Chondrocyte (in vitro differentiated cells): ENCODE data around the gene LRRC7. TPM values are rescaled to one million over a fixed set of nuclear protein-coding genes. Genes with fewer than 3 reads are reported as not detected.
"Not testable (repeated sequence)": the region's sequence is repeated elsewhere in the genome, so short reads cannot be mapped to it uniquely, and the experiment has no call there.

Source experiments
- DNase-seq: peaks from one replicate; pipeline ENCODE4 v3.0.0; 2021; ENCODE audit warnings: mixed read lengths, low spot score
- H3K27ac Mint-ChIP-seq: one replicate; pipeline ENCODE4 v1.8.0; 2021; ENCODE audit warnings: mild to moderate bottlenecking, moderate library complexity, mixed read lengths; ENCODE audit not compliant: unreplicated experiment
- H3K27me3 Mint-ChIP-seq: 2 replicates; pipeline ENCODE4 v1.8.0; 2021; ENCODE audit warnings: low read depth, mixed read lengths
- H3K36me3 Mint-ChIP-seq: 2 replicates; pipeline ENCODE4 v1.8.0; 2021; ENCODE audit warnings: low read depth, mixed read lengths
- H3K4me1 Mint-ChIP-seq: 2 replicates; pipeline ENCODE4 v1.8.0; 2021; ENCODE audit warnings: low read depth, mild to moderate bottlenecking, mixed read lengths
- H3K4me3 Mint-ChIP-seq: one replicate; pipeline ENCODE4 v1.8.0; 2021; ENCODE audit warnings: mild to moderate bottlenecking, moderate library complexity, mixed read lengths; ENCODE audit not compliant: unreplicated experiment
- H3K9me3 Mint-ChIP-seq: 2 replicates; pipeline ENCODE4 v1.8.0; 2021; ENCODE audit warnings: low read depth, mixed read lengths
- CTCF ChIP-seq: fragments of 200-600 bp; sonication (generic); IDR thresholded peaks from 2 replicates; pipeline ENCODE4 v1.5.0; 2021; ENCODE audit warnings: antibody characterized with exemption, mild to moderate bottlenecking, moderate library complexity
- total RNA-seq: library from RNA; stranded (reverse); gene quantifications from 3 replicates; pipeline ENCODE4 v1.2.1, GENCODE V29; 2021

LRRC7 gene
- total RNA-seq, 1 donor from 2014 or later, result not detected

- DNase-seq, result no peak
- Mint-ChIP-seq H3K27ac (no peak overlapping the region), H3K27me3 (no peaks in the 10 kb centered on the region), H3K4me3 (no peak overlapping the region), H3K36me3 (no peaks in the 10 kb centered on the region), H3K9me3 (peaks cover 3% of the 10 kb centered on the region), H3K4me1 (peaks cover 2% of the 10 kb centered on the region)
- no peak for TF ChIP-seq CTCF
Observed at GRCh38 chr1:69920426-69920825, 352.7 kb downstream of the LRRC7 start.

GRCh38 chr1:69921486-69921885 is 353.8 kb downstream of the LRRC7 start:
- Mint-ChIP-seq H3K4me3 (no peak overlapping the region), H3K27ac (no peak overlapping the region), H3K27me3 (no peaks in the 10 kb centered on the region), H3K36me3 (no peaks in the 10 kb centered on the region), H3K9me3 (peaks cover 3% of the 10 kb centered on the region), H3K4me1 (no peaks in the 10 kb centered on the region)
- no peak for TF ChIP-seq CTCF
- DNase-seq, result no peak

GRCh38 chr1:69928234-69928633 is 360.5 kb downstream of the LRRC7 start:
- H3K36me3 Mint-ChIP-seq, DNase-seq, H3K27ac Mint-ChIP-seq, H3K4me3 Mint-ChIP-seq, H3K4me1 Mint-ChIP-seq, H3K27me3 Mint-ChIP-seq: not testable (repeated sequence)
- peaks cover 11% of the 10 kb centered on the region for H3K9me3 Mint-ChIP-seq

GRCh38 chr1:69929308-69930057 is 361.8 kb downstream of the LRRC7 start:
- Mint-ChIP-seq H3K27me3 (peaks cover 3% of the 10 kb centered on the region), H3K9me3 (peaks cover 11% of the 10 kb centered on the region), H3K4me3 (no peak overlapping the region), H3K36me3 (no peaks in the 10 kb centered on the region), H3K4me1 (no peaks in the 10 kb centered on the region), H3K27ac (no peak overlapping the region)
- no peak for TF ChIP-seq CTCF
- DNase-seq, result no peak

- H3K27me3 Mint-ChIP-seq, result peaks cover 6% of the 10 kb centered on the region
- H3K4me3 Mint-ChIP-seq, result no peak overlapping the region
- H3K27ac Mint-ChIP-seq, result no peak overlapping the region
- H3K4me1 Mint-ChIP-seq, result no peaks in the 10 kb centered on the region
- no peak for TF ChIP-seq CTCF
- no peak for DNase-seq
- peaks cover 11% of the 10 kb centered on the region for H3K9me3 Mint-ChIP-seq
- H3K36me3 Mint-ChIP-seq, result no peaks in the 10 kb centered on the region
Observed at GRCh38 chr1:69930396-69930795, 362.7 kb downstream of the LRRC7 start.

- DNase-seq, result no peak
- H3K27ac Mint-ChIP-seq, result no peak overlapping the region
- H3K36me3 Mint-ChIP-seq, result no peaks in the 10 kb centered on the region
- no peak for TF ChIP-seq CTCF
- H3K9me3 Mint-ChIP-seq, result peaks cover 7% of the 10 kb centered on the region
- no peak overlapping the region for H3K4me3 Mint-ChIP-seq
- H3K4me1 Mint-ChIP-seq, result no peaks in the 10 kb centered on the region
- H3K27me3 Mint-ChIP-seq, result peaks cover 16% of the 10 kb centered on the region
Observed at GRCh38 chr1:69932760-69933159, 365.0 kb downstream of the LRRC7 start.
